Activated CD8-positive, alpha-beta memory T cell treated with anti-CD3 and anti-CD28 coated beads, Interleukin-2, amount 50 U/mL, for 24 hours (primary cell): ENCODE measurements around the gene CEND1.

Experiments
- DNase-seq: peaks from one replicate; pipeline ENCODE4 v3.0.0-alpha.2; 2020; ENCODE audit errors: extremely low read depth

Gene CEND1

DNA sequence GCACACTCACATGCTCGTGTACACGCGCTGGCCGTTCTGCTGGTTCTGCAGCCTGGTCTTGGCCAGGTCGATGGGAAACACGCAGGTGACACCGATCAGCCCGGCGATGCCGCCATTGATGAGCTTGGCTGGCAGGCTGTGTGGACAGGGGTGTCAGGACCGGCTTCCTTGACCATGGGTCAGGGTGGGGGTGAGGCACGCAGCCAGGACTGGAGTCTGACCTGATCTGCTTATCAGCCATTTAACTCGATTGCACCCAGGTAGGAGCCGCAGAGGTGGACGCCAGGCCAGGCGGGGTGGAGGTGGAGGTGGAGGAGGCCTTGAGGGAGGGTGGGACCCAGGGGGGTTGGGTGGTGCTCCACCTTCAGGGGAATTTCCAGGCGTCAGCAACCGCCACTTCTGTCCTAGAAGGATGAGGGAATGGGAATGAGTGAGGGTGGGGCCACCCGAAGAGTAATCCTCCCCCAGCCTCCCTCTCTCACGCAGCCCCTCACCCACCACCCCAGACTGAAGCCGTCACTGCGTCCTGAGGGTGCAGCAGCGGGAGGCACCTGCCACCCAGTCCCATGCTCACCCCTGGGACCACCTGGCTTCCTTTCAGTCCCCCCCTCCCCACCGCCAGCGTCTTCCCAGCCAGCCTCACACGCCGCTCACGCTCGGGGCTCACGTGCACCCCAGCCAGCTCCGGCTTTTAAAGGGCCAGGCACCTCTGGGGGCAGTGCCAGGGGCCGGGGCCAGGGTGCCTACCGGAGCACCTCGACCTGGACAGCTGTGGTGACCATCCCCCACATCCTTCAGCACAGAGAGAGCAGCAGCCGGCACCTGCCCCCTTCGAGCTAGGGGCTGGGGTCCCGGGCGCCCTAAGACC, 5.1 kb upstream of the CEND1 start:
- no peak for DNase-seq

DNA sequence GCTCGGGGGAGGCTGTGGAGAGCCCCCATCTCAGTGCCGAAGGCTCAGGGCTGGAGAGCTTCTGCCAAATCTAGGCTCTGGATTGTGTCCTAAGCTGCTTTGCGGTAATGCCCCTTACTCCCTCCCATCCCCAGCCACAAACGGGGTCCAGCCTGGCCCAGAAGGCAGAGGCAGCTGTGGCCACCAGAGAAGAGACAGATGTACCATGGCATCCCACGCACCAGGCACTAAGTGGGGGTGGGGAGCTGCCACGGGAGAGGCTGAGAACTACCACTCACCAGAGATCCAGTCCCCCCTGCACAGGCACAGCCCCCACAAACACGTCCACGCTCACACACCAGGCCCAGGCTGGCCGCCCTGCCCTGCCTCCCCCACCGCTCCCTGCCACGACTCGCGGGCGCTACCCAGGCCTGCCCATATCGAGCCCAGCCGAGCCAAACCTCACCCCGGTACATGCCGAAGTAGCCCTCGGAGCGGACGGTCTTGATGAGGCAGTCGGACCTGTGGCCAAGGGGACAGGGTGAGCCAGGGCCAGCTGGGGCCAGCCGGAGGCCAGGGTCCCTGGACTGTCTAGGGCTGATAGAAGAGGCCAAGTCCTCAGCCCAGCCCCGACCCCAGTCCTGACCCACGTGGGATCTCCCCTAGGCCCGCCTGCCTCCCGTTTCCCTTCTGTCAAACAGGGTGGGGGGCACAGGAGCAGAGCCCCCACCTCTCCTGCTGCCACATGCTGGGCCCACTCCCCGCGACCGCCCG, 4.3 kb upstream of the CEND1 start:
- no peak for DNase-seq

DNA sequence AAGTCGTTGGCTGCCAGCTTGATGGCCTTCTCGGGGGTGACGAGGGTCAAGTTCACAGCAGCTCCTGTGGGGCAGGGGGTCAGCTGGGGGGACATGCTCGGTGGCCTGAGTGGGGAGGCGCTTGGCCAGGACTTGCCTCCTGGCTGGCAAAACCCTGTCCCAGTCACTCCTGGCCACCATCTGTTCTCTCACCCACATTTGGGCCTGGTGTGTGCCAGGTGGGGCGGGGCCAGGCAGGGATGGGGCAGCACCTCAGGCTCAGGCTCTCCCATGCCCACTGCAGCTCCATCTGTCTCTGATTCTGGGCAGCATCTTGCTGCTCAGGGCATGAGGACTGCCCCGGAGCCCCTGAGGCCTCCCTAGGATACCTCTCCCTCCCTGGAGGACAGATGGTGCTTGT, 3.7 kb upstream of the CEND1 start:
- no peak for DNase-seq

DNA sequence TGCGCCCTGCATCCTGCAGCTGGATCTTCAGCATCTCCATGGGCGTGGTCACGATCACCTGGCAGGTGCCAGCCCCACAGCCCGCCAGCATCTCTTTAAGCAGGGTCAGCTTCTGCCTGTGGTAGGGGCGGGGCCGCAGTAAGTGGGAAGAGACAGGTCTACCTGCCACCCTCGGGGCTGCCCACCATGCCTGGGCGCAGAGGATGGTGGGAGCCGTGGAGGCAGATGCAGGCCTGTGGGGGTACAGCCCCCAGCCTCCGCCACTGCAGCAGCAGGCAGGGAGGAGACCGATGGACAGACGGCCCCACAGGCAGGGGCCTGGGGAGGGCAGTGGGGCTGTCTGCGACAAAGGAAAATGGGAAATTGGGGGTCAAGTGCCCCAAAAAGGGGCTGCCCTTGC, 3.0 kb upstream of the CEND1 start:
- no peak for DNase-seq

DNA sequence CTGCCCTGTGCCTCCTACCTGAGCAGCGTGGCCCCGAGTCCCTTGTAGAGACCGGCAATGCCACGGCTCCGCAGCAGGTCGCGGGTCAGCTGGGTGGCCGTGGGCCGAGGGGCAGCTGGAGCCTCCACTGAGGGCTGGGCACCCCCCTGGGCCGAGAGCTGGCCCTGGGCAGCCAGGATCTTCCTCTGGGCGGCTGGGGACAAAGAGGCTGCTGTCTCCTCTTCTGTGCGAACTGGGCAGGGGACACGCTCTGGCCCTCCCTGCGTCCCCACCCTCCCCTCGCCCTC, 2.6 kb upstream of the CEND1 start:
- DNase-seq, result no peak

DNA sequence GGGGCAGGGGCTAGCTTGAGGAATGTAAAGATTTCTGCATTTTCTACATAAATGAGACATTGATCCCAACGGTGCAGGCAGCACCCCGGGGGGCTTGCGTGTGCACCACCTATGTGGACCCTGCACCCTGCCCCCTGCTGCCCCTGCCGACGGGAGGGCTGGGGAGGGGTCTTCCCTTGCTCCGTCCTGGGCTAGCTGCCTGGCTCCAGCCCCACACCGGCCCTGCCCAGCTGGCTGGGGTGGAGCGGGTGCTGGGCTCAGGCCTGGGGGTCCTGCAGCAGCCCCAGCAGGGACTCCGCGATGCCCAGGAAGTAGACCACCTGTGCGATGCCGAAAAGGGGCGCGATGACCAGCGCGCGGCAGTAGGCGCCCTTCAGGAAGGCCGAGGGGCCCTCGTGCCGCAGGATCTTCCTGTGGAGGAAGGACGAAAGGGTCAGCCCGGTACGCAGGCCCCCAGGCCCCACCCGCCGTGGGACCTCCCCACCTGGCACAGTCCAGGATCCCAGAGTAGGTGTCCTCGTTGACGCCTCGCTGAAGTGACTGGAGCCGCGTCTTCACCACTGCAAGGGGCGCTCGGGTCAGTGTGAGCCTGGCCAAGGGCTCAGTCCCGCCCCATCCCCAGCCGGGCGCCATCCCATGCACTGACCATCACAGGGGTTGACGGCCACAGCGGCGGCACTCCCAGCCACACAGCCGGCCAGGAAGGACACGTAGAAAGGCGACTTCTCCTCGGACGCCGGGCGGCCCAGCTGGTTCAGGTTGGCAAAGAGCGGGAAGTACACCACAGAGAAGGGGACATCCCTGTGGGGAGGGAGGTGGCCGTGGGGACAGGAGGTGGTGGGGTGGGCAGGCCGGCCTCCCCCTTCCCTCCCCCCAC, 2.0 kb upstream of the CEND1 start:
- DNase-seq, result no peak

DNA sequence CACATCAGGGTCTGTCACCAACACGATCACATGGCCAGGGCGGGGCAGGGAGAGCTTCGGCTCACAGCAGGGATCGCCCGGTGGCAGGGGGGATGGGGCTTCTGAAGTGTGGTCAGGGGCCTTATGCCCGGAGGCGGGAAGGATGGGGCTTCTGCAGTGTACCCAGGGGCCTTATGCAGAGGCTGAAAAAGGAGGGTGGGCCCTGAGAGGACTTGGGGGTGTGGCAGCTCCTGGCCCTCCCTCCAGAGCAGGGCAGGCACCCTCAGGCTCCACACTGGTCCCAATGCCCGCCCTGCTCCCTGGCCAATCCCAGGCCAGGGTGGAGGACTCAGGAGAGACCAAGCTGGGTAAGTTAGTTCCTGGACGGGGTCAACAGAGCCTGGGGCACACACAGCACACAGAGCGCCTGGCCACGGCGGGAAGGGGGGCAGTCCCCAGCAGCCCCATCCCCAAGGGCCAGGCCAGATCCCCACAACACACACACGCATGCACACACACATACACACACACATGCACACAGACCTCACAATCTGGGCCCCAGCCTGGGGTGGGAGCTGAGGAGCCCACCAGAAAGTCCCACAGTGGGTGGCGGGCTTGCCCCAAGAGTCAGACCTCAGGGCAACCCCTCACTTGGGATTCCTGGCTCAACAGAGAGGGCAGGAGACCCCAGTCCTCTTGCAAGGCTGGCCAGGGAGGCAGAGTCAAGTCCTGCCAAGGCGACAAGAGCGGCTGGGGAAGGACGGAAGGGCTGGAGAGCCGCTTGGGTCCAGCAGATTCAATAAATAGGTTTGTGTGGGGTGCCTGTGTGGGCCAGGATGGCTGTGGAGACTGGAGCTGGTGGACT, 1.1 kb upstream of the CEND1 start:
- DNase-seq, result no peak

DNA sequence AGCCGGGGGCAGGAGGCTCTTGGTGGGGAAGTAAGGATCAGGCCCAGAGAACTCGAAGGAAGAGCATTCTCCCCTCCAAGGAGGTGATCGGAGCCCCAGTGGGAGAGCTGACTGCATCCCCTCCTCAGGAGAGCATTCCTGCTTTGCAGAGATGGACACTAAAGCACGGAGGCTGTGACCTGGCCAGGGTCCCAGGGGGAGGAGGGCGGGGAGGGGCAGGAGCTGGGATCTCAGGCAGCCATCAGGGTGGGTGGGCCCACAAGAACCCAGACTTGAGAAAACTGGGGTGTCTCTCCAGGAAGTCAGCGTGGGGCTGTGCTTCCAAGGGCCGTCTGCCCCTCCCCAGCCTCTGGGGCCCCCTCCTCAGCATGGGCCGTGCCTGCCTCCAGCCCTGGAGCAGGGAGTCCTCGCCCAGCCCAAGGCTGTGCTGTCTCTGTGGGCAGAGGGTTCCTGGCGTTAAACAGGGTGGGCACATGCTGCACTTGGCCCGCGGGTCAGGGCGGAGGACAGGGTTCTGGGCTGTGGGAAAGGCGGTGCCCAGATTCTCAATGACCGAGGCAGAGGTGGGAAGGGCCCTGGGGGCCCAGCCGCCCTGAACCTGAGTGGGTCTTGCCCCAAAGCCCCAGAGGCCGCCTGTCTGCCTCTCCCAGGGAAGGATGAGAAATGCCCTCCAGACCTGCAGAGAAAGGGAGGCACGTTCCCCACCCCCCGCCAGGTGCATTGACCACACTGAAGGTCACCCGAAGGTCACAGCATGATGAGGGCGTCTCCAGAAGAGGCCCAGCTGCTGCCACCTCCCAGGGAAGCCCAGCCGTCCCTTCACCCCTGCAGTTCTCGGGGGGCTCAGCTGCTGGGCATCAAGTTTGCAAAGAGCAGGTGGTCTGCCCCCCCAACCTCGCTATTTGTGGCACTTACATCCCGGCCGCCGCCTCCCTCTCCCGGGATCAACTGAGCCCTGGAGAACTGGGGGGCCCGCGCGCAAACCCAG, 643 bp downstream of the CEND1 start:
- DNase-seq, result no peak

DNA sequence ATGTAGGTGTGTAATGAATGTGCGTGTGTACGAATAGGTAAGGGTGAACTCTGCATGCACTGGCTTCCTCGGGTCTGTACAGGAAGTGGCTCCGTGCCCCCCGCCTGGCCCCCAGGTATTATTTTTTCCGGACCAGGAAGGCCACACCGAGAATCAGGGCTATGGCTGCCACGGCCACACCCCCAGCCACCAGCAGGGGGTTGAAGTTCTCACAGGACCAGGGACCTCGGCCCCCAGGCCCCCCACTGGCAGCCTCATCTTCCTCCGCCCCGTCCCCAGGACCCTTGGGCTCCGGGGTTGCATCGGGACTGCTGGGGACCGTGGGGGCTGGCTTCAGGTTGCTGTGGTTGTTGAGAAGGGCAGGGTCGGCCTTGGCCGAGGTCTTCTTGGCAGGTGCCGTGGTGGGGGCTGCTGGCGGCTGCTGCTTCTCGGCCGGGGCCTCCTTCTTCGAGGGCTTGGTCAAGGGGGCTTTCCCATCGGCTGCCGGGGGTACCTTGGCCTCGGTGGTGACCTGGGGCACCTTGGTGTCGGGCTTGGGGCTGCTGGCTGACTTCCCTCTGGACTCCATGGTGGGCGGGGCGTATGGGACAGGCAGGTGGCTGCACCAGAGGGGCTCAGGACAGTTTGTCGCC, 1.8 kb downstream of the CEND1 start:
- DNase-seq, result no peak

DNA sequence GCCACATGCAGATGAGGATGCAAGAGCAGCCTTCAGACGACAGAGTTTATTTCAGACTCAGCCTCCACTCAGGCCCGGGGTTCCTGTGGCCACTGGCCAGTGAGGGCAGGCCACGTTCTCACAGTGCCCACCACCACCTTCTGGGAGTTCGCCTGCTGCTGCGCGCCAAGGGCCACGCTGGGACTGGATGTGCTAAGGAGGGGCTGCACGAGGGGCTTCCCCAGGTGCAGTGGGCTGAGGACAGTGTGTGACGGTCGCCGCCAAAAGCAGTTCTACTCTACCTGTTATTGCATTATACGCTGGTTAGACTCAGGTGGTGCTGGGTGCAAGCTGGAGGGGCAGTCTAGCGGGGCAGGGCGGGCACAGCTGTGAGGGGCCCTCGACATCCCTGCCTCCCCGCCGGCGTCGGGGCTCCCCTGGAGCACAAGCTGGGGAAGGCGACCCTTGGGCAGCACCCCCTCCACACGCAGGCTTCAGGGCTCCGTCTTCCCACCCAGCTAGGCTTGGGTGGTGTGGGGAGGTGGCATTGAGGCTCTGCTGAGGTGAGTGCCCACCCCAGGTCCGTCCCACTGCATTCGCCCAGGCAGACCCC, 2.7 kb downstream of the CEND1 start:
- DNase-seq, result no peak

DNA sequence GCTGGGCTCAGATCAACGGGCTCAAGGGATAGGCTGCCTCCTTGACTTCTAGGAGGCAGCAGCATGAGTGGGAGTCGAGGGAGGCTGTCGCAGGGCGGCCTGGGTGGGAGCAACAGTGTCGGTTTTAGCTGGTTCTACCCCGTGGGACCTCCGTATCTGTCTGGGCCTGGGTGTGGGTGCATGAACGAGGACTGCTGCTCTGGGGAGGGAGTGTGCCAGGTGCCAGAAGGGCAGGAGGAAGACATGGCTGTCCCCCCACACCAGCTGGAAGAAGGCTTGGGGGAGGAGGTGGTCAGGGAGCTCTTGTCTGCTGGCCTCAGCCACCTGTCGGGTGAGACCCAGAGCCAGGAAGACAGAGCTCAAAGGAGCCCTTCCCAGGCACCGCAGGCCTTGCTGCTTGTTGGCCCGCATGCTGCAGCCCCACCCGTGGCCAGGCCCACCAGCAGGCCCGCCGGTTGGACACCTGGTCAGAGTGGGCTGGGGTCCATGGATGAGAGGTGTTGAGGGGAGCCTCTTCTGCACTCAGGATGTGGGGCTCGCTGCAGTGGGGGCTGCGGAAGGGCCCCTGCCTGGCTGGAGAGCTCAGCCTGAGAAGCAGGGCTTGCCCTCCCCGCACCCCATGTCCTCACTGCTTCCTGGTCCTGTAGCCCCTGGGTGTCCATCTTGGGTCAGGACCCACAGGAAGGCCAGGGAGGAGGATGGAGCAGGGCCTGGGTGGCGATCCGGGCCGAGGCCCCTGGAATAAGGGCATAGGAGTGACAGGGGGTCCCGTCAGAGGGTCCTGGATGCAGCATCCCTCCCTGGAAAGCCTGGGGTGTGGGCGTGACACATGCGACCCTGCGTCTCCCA, 3.4 kb downstream of the CEND1 start:
- no peak for DNase-seq

DNA sequence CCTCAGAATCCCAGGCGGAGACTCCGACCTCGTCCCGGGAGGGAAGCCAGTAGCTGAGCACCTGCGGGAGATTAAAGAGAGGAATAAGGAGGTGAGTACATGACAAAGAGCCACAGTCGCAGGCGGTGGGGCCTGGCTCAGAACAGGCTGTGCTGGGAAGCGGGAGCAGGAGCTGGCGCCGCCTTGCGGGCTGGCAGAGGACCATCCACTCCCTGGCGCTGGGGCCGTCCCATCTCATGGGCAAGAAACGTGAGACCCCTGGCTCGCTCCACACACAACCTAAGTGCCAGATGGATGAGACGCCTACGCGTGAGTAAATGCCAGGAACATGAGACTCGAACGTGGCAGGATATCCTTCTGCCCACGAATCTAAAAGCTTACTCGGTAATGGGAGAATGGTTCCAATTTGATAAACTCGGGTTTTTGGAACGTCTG, 6.3 kb downstream of the CEND1 start:
- no peak for DNase-seq

DNA sequence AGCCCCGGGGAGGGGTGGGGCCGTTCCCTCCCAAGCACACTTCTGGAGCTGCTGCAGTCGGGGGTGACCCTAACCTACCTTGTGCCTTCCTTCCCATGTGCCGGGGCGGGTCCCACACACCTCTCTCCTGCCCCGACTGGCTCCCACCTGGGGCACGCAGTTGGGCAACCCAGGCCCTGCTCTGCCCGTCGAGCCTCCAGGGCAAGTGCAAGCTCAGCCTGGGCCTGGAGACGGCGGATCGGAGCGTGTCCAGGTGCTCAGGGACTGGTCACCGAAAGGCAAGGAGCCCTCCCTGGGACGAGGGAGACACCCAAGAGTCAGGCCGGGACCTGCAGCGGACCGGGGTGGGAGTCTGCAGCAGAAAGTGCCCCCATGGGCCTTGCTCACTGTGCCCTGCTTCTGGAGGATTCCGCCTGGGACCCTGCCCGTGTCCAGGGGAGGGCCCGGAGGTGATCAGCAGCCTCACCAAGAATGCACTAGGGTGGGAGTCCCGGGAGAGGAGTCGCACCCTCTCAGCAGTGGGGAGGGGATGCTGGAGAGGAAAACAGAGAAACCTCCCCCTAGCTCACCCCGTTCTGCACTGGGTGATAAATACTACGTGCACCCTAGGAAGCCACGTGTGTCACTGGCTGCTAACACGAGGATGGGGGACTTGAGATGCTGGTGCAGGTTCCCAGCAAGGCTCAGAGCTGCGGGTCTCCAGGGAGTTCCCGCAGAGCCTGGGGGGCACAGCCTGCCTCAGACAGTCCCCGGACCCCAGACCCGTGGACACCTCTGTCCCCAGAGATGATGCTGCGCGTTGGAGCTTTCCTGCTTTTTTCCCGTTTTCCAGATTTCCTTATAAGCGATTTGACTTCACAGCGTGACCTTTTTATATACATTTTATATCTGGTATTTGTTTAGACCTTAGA, 7.4 kb downstream of the CEND1 start:
- DNase-seq, result no peak

DNA sequence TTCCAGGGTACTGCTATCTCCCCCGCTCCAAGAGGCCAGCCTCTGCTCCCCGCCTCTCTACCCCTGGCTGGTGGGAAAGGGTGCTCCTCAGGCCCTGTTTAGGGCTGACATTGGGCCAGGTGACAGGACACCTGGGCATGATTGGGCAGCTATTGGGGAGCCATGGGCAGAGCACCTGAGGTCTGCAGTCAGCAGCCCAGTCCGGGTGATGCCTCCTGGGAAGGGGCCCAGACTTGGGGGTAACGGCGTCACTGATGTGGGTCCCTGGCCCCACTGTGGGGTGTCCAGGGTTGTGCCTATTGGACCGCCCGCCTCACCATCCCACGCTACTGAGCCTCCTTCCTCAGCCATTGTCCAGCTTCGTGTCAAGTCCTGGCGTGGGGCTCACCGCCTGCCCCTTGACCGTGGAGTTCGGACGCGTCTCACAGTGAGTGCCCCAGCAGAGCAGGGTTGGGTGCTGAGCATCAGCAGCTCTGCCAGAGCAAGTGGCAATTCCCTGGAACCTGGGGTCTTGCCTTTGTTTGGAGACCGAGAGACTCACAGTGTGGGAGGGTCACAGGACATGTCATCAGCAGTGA, 9.8 kb downstream of the CEND1 start:
- DNase-seq, result no peak

DNA sequence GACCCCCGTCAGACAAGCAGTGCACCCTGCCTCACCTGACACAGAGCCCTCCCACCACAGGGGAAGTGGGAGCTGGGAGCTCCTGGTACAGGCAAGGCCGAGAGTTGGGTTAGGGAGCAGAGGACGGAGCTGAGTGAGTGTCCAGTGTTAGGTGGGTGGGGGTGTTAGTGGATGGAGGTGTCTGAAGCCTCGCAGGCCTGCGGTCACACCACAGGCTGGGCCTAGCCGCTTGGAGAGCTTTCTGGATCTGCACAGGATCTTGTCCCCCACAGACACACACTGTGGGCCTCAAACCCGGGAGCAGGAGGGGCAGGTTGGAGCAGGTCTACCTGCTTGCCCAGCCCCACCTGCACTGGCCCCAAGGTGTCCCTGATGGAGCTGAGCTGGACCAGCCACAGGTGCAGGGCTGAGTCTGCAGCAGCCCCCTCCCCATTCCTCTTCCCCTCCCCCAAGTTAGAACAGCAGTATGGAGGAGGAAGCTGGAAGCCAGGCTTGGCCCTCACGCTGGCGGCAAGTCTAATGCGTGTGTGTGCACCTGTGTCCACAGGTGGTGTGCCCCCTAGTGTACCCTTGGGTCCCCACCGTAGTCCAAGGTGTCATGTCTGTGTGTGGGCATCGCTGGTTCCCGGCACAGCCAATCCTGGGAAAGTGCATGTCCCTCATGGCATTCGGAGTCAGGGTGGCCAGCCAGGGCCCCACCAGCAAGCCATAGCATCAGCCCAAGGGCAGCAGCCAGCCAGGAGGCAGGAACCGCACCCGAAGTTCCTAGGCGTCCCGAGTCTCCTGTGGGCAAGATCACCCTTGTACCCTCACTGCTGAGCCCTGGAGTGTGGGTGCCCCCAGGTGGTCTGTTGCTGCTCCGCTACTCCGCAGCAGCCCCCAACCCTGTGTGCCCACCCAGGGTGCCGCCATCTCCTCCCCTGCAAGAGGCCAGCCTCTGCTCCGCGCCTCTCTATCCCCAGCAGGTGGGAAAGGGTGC, 10.6 kb downstream of the CEND1 start:
- no peak for DNase-seq
